ENCODE results near the gene PDE1C. TPM values are rescaled to one million over a fixed set of nuclear protein-coding genes. Genes with fewer than 3 reads are reported as not detected.

Gene PDE1C
- total RNA-seq, 1 donor from 2014 or later, result 0.26 TPM

DNA sequence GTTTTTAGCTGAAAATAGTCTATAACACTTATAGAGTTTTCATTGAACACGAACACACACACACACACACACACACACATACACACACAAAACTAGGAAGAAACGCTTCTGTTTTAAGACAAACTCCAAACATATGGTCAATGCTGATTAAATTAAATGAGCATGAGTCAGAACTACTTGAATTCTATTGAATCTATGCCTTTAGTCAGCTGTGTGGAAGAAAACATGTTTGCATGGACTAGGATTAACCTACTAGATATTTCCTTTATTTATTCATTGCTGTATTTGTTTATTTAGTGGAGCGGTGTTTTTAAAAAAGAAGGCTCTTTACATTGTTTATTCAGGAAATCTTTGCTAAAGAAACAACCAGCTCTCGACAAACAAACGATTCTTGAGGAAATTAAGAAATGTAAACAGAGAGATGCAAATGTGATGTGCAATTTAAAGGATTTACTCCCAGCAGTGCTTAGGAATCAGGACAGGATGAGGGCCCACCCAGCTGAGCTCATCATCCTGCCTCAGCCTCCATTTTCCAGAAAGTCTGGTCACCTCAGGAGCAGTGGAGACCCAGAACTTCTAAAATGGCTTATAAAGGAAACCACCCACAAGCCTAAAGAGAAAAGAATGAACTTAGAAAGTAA is 83.2 kb downstream of the PDE1C start:
- Mint-ChIP-seq H3K36me3 (ENCODE audit: low read depth) (no peaks in the 10 kb centered on the region), H3K27ac (ENCODE audit: unreplicated experiment) (no peak overlapping the region), H3K27me3 (ENCODE audit: low read depth) (no peaks in the 10 kb centered on the region), H3K4me1 (no peaks in the 10 kb centered on the region), H3K9me3 (peaks cover 3% of the 10 kb centered on the region), H3K4me3 (no peak overlapping the region)
- TF ChIP-seq, protein P1, sequence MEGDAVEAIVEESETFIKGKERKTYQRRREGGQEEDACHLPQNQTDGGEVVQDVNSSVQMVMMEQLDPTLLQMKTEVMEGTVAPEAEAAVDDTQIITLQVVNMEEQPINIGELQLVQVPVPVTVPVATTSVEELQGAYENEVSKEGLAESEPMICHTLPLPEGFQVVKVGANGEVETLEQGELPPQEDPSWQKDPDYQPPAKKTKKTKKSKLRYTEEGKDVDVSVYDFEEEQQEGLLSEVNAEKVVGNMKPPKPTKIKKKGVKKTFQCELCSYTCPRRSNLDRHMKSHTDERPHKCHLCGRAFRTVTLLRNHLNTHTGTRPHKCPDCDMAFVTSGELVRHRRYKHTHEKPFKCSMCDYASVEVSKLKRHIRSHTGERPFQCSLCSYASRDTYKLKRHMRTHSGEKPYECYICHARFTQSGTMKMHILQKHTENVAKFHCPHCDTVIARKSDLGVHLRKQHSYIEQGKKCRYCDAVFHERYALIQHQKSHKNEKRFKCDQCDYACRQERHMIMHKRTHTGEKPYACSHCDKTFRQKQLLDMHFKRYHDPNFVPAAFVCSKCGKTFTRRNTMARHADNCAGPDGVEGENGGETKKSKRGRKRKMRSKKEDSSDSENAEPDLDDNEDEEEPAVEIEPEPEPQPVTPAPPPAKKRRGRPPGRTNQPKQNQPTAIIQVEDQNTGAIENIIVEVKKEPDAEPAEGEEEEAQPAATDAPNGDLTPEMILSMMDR (conservative IDR thresholded peaks at IDR 0.05), result no peak
- DNase-seq (ENCODE audit: low read depth, low spot score), result no peak

GRCh38 chr7:31982962-31983361 is 87.2 kb downstream of the PDE1C start:
- Mint-ChIP-seq H3K27me3 (ENCODE audit: low read depth) (no peaks in the 10 kb centered on the region), H3K36me3 (ENCODE audit: low read depth) (no peaks in the 10 kb centered on the region), H3K9me3 (peaks cover 3% of the 10 kb centered on the region), H3K4me1 (no peaks in the 10 kb centered on the region), H3K27ac (ENCODE audit: unreplicated experiment) (no peak overlapping the region), H3K4me3 (no peak overlapping the region)
- DNase-seq (ENCODE audit: low read depth, low spot score), result no peak
- TF ChIP-seq, protein P1 (conservative IDR thresholded peaks at IDR 0.05), result no peak

- TF ChIP-seq, protein P1 (conservative IDR thresholded peaks at IDR 0.05), result no peak
- Mint-ChIP-seq H3K9me3 (peaks cover 6% of the 10 kb centered on the region), H3K4me3 (no peak overlapping the region), H3K36me3 (ENCODE audit: low read depth) (peaks cover 3% of the 10 kb centered on the region), H3K27me3 (ENCODE audit: low read depth) (no peaks in the 10 kb centered on the region), H3K4me1 (no peaks in the 10 kb centered on the region), H3K27ac (ENCODE audit: unreplicated experiment) (no peak overlapping the region)
- no peak for DNase-seq (ENCODE audit: low read depth, low spot score)
Measured at GRCh38 chr7:31981874-31982390, 88.3 kb downstream of the PDE1C start.

DNA sequence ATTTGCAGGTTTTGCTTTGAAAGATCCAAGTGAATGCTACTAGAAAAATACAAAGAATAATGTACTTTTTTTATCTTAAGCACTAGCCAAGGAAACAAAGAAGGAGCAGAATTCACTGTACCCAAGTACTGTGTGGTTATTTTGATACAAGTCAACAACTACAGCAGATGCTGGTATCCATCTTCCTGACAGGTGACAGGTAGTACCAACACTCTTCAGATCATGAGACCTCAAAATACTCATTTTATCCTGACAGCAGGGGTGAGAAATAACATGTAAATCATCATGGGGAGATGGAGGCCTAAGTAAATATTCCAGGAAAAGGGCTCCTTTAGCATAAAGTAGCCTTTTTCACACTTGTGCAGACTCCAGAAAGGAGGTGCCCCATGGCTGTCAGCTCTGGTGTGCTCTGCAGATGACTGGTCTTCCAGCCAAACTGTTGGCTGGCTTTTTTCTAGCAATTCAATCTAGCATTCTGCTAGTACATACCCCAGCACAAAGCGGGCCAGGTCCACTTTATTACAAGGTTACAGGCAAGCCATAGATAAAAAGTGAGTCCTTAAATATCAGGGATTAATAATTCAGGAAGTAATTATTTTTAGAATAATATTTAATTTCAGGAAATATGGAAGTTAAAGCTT is 90.4 kb downstream of the PDE1C start:
- no peak overlapping the region for H3K27ac Mint-ChIP-seq (ENCODE audit: unreplicated experiment)
- H3K36me3 Mint-ChIP-seq (ENCODE audit: low read depth), result peaks cover 3% of the 10 kb centered on the region
- H3K4me3 Mint-ChIP-seq, result no peak overlapping the region
- no peaks in the 10 kb centered on the region for H3K4me1 Mint-ChIP-seq
- peaks cover 11% of the 10 kb centered on the region for H3K9me3 Mint-ChIP-seq
- no peak for DNase-seq (ENCODE audit: low read depth, low spot score)
- TF ChIP-seq, protein P1 (conservative IDR thresholded peaks at IDR 0.05), result no peak
- peaks cover 4% of the 10 kb centered on the region for H3K27me3 Mint-ChIP-seq (ENCODE audit: low read depth)

DNA sequence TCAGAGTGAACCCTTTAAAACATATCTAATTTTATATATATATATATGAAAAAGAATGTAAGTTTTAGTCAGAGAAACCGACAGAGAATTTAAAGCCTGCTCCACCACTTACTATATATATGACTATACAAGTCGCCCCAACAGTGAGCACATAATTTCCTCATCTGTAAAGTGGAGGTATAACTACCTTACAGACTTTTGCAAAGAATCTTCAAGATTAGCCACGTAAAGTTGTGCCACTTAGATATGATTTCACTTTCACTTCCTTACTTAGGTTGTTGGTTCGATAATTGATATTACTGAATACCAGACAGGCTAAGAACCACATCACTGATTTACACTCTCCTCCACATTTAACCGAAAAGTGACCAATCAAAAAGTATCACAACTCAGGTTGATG is 94.7 kb downstream of the PDE1C start:
- no peak overlapping the region for H3K27ac Mint-ChIP-seq (ENCODE audit: unreplicated experiment)
- H3K36me3 Mint-ChIP-seq (ENCODE audit: low read depth), result peaks cover 3% of the 10 kb centered on the region
- no peaks in the 10 kb centered on the region for H3K4me1 Mint-ChIP-seq
- TF ChIP-seq, protein P1 (conservative IDR thresholded peaks at IDR 0.05), result no peak
- H3K4me3 Mint-ChIP-seq, result no peak overlapping the region
- peaks cover 4% of the 10 kb centered on the region for H3K27me3 Mint-ChIP-seq (ENCODE audit: low read depth)
- no peak for DNase-seq (ENCODE audit: low read depth, low spot score)
- H3K9me3 Mint-ChIP-seq, result peaks cover 8% of the 10 kb centered on the region
